IMR-90 (cell line): ENCODE results near the gene MARCHF9. TPM values are rescaled to one million over a fixed set of nuclear protein-coding genes. Genes with fewer than 3 reads are reported as not detected.
A peak's percentile ranks its signal among the peaks of the same experiment; 100 is the strongest.

Experiments used
- ATAC-seq: fragments of 200-7000 bp; cut with Tn5 transposase; 2 replicates; pipeline ENCODE4 v1.9.1; 2020; ENCODE audit warnings: low read depth, mild to moderate bottlenecking, moderate library complexity
- BruUV-seq: library from RNA; stranded (reverse); fragments of 400-500 nt; replicated peaks from 2 replicates; lab custom pipeline; 2021; lab: Mats Ljungman, UMichigan
- CTCF ChIA-PET: fragments of 300-600 bp; formaldehyde crosslinking; extraction: SDS; loops from one replicate; lab custom pipeline; 2021; ENCODE audit warnings: antibody characterized with exemption; lab: Yijun Ruan, JAX
- POLR2A ChIA-PET: fragments of 300-600 bp; sonication (Branson Sonifier 250); formaldehyde crosslinking; loops from one replicate; lab custom pipeline; 2022; ENCODE audit warnings: antibody characterized with exemption; ENCODE audit not compliant: unreplicated experiment; lab: Charles Lee
- DNase-seq: peaks from one replicate; pipeline ENCODE4 v3.0.0; 2013
- H2AFZ ChIP-seq: replicated peaks from 2 replicates; pipeline ENCODE3; 2013; ENCODE audit warnings: low read length, mild to moderate bottlenecking; ENCODE audit not compliant: poor library complexity
- H2AK5ac ChIP-seq: 2 replicates; pipeline ENCODE4 v1.6.1; 2013; ENCODE audit warnings: low read depth, low read length, inconsistent platforms
- H2AK9ac ChIP-seq: replicated peaks from 2 replicates; pipeline ENCODE3; 2013; ENCODE audit warnings: mild to moderate bottlenecking, low read depth, low read length, moderate library complexity; ENCODE audit not compliant: poor library complexity
- H2BK120ac ChIP-seq: 2 replicates; pipeline ENCODE4 v1.6.1; 2013; ENCODE audit warnings: low read depth, low read length, inconsistent platforms
- H2BK15ac ChIP-seq: 3 replicates; pipeline ENCODE4 v1.6.1; 2013; ENCODE audit warnings: low read depth, low read length, inconsistent platforms
- H2BK20ac ChIP-seq: 2 replicates; pipeline ENCODE4 v1.6.1; 2013; ENCODE audit warnings: low read depth, mild to moderate bottlenecking, inconsistent platforms, low read length, moderate library complexity
- H2BK5ac ChIP-seq: 2 replicates; pipeline ENCODE4 v1.6.1; 2013; ENCODE audit warnings: mild to moderate bottlenecking, low read depth, low read length, inconsistent platforms; ENCODE audit not compliant: poor library complexity, severe bottlenecking
- H3K14ac ChIP-seq: replicated peaks from 2 replicates; pipeline ENCODE4 v1.6.1; 2013; ENCODE audit warnings: low read depth, low read length, inconsistent platforms
- H3K18ac ChIP-seq: 2 replicates; pipeline ENCODE4 v1.6.1; 2013; ENCODE audit warnings: low read depth, low read length, control low read depth
- H3K23ac ChIP-seq: 2 replicates; pipeline ENCODE4 v1.6.1; 2013; ENCODE audit warnings: low read depth, low read length, inconsistent platforms
- H3K27ac ChIP-seq: 2 replicates; pipeline ENCODE4 v1.5.1; 2013; ENCODE audit warnings: mild to moderate bottlenecking, control low read depth, low read length; ENCODE audit not compliant: insufficient read depth
- H3K27me3 ChIP-seq: 2 replicates; pipeline ENCODE4 v1.6.1; 2013; ENCODE audit warnings: low read length; ENCODE audit not compliant: control insufficient read depth, insufficient read depth
- H3K36me3 ChIP-seq: 2 replicates; pipeline ENCODE4 v1.6.1; 2013; ENCODE audit warnings: low read length, mixed read lengths; ENCODE audit not compliant: control insufficient read depth, insufficient read depth
- H3K4ac ChIP-seq: 2 replicates; pipeline ENCODE4 v1.6.1; 2013; ENCODE audit warnings: low read depth, low read length, inconsistent platforms
- H3K4me1 ChIP-seq: 2 replicates; pipeline ENCODE4 v1.6.1; 2013; ENCODE audit warnings: low read length, mixed read lengths; ENCODE audit not compliant: control insufficient read depth, insufficient read depth
- H3K4me2 ChIP-seq: 2 replicates; pipeline ENCODE4 v1.6.1; 2013; ENCODE audit warnings: low read depth, mild to moderate bottlenecking, control low read depth, low read length, moderate library complexity
- H3K4me3 ChIP-seq: 2 replicates; pipeline ENCODE4 v1.5.1; 2013; ENCODE audit warnings: low read depth, mild to moderate bottlenecking, control low read depth, low read length, moderate library complexity; ENCODE audit not compliant: insufficient read depth
- H3K56ac ChIP-seq: 2 replicates; pipeline ENCODE4 v1.6.1; 2013; ENCODE audit warnings: low read length, inconsistent platforms; ENCODE audit not compliant: insufficient read depth; ENCODE audit errors: extremely low read depth
- H3K79me1 ChIP-seq, 2 experiments: 2 replicates each; pipeline ENCODE4 v1.6.1; 2013; ENCODE audit warnings: low read length in 2 of 2, inconsistent platforms in 1 of 2, low read depth in 1 of 2
- H3K9ac ChIP-seq: 2 replicates; pipeline ENCODE4 v1.6.1; 2013; ENCODE audit warnings: low read depth, low read length, control low read depth
- H3K9me1 ChIP-seq: 2 replicates; pipeline ENCODE4 v1.6.1; 2013; ENCODE audit warnings: low read length, inconsistent platforms; ENCODE audit not compliant: insufficient read depth
- H3K9me3 ChIP-seq: 2 replicates; pipeline ENCODE4 v1.6.1; 2013; ENCODE audit warnings: low read length; ENCODE audit not compliant: control insufficient read depth, insufficient read depth
- H4K20me1 ChIP-seq: 2 replicates; pipeline ENCODE4 v1.6.1; 2013; ENCODE audit warnings: low read length, inconsistent platforms; ENCODE audit not compliant: insufficient read depth
- H4K5ac ChIP-seq: 2 replicates; pipeline ENCODE4 v1.6.1; 2013; ENCODE audit warnings: mild to moderate bottlenecking, low read depth, low read length, control low read depth
- H4K8ac ChIP-seq, 2 experiments: 2 replicates each; pipeline ENCODE4 v1.6.1; 2013; ENCODE audit warnings: low read depth in 2 of 2, low read length in 2 of 2, control low read depth in 1 of 2, inconsistent platforms in 1 of 2
- H4K91ac ChIP-seq: 2 replicates; pipeline ENCODE4 v1.6.1; 2013; ENCODE audit warnings: low read depth, low read length, inconsistent platforms; ENCODE audit not compliant: insufficient read depth
- BHLHE40 ChIP-seq: fragments of 150-350 bp; IDR thresholded peaks from 2 replicates; pipeline ENCODE4 v1.6.1; 2016; ENCODE audit warnings: mild to moderate bottlenecking, low read depth, low read length
- CEBPB ChIP-seq: IDR thresholded peaks from 2 replicates; pipeline ENCODE4 v1.6.1; 2012; ENCODE audit warnings: low read depth, low read length, improper control_type of control experiment
- FOS ChIP-seq: fragments of 150-350 bp; IDR thresholded peaks from 2 replicates; pipeline ENCODE4 v1.6.1; 2016; ENCODE audit warnings: low read depth, low read length
- MAZ ChIP-seq: IDR thresholded peaks from 2 replicates; pipeline ENCODE4 v1.6.1; 2012; ENCODE audit warnings: low read depth, mild to moderate bottlenecking, low read length, improper control_type of control experiment, moderate library complexity, borderline replicate concordance
- MXI1 ChIP-seq: IDR thresholded peaks from 2 replicates; pipeline ENCODE4 v1.6.1; 2012; ENCODE audit warnings: low read depth, mild to moderate bottlenecking, low read length, moderate library complexity, borderline replicate concordance
- NFE2L2 ChIP-seq: fragments of 150-350 bp; IDR thresholded peaks from 2 replicates; pipeline ENCODE4 v1.6.1; 2016; ENCODE audit warnings: low read depth, mild to moderate bottlenecking, low read length
- POLR2A ChIP-seq: IDR thresholded peaks from 2 replicates; pipeline ENCODE4 v1.6.1; 2012; ENCODE audit warnings: mild to moderate bottlenecking, low read depth, low read length
- USF2 ChIP-seq: fragments of 150-350 bp; IDR thresholded peaks from 2 replicates; pipeline ENCODE4 v1.6.1; 2017; ENCODE audit warnings: mild to moderate bottlenecking, antibody characterized with exemption, low read length, low read depth
- WGBS, 2 experiments: methylation state at CpG; one replicate each; pipeline versions ENCODE4 v1.1.5 to v1.1.7; 2013; ENCODE audit warnings: missing lambda C conversion rate in 2 of 2; ENCODE audit not compliant: insufficient read length in 1 of 2; ENCODE audit errors: extremely low coverage in 2 of 2; 5-methylcytosine and 5-hydroxymethylcytosine counted together
- dilution Hi-C: fragments of 300-500 bp; cut with HindIII; formaldehyde crosslinking; loops from one replicate; pipeline ENCODE4 v1.14.3; 2018; ENCODE audit warnings: low sequenced_read_pairs; ENCODE audit not compliant: unreplicated experiment
- in situ Hi-C: fragments of 300-500 bp; cut with MboI; formaldehyde crosslinking; loops from 3 replicates; pipeline ENCODE4 v1.14.3; 2019; ENCODE audit warnings: low sequenced_read_pairs, inconsistent platforms, mixed read lengths
- intact Hi-C: fragments of 100-400 bp; cut with micrococcal nuclease; formaldehyde crosslinking; loops from 2 replicates; pipeline ENCODE4 v1.10.0; 2022
- polyA plus RNA-seq, 3 experiments: library from polyadenylated mRNA; depleted of rRNA; stranded (reverse); fragments of >200 nt; gene quantifications; 2 replicates each; pipeline ENCODE4 v1.2.3, GENCODE V29; 2012; ENCODE audit warnings: low replicate concordance in 1 of 3
- total RNA-seq: library from RNA; depleted of rRNA; stranded (reverse); fragments of >200 nt; gene quantifications from 2 replicates; pipeline ENCODE4 v1.2.3, GENCODE V29; 2012

The MARCHF9 gene
- total and polyA plus RNA-seq, 2 of the 4 experiments (the other 2 are of a cell fraction): 1.1 to 5.4 TPM

GRCh38 chr12:57793920-57794319, 39.0 kb downstream of the MARCHF9 start:
- Histone ChIP-seq H3K9me1 (no peaks in the 10 kb centered on the region), H3K4me3 (no peak overlapping the region), H3K56ac (no peak overlapping the region), H4K8ac (no peak overlapping the region), H2AK5ac (no peak overlapping the region), H3K14ac (no peak overlapping the region), H3K79me1 (peaks cover 21 to 23% of the 10 kb centered on the region in 2 experiments), H3K36me3 (peaks cover 36% of the 10 kb centered on the region), H4K91ac (no peak overlapping the region), H3K4ac (no peak overlapping the region), H3K9ac (no peak overlapping the region), H3K18ac (no peak overlapping the region), H2BK120ac (no peak overlapping the region), H3K4me1 (peaks cover 2% of the 10 kb centered on the region; the same call in 1 of the 2 replicates), H3K27ac (no peak overlapping the region), H3K23ac (peak overlapping the region; percentile 81), H3K27me3 (no peaks in the 10 kb centered on the region), H4K5ac (no peak overlapping the region), H2BK15ac (no peak overlapping the region), H3K9me3 (no peaks in the 10 kb centered on the region), H4K20me1 (peaks cover 3% of the 10 kb centered on the region; the same call in 1 of the 2 replicates), H3K4me2 (peak overlapping the region; percentile 44; the same call in 1 of the 2 replicates), H2AFZ (no peak overlapping the region), H2BK20ac (no peak overlapping the region), H2BK5ac (peak overlapping the region; percentile 67), H2AK9ac (no peak overlapping the region)
- TF ChIP-seq CEBPB: peak; percentile 72
- no peak for TF ChIP-seq MAZ
- no peak for TF ChIP-seq MXI1
- TF ChIP-seq BHLHE40: no peak
- TF ChIP-seq POLR2A: no peak
- TF ChIP-seq USF2: no peak
- peak; percentile 78 for TF ChIP-seq FOS
- TF ChIP-seq NFE2L2: no peak
- WGBS, 2 experiments: 0% methylated on average over 1 of the region's 1 CpG; no CpG with 5 or more reads in 1 of the 2 experiments
- BruUV-seq: no TSS peak
- intact Hi-C loops (no loop called here), dilution Hi-C loops (no loop called here), in situ Hi-C loops (no loop called here)
- ChIA-PET CTCF (interaction anchor here (1.3 kb wide), 1 partner anchor 9 kb away, joined by 3 read pairs; no protein-coding TSS in a partner anchor), POLR2A (interaction anchor here (1.2 kb wide), 1 partner anchor 11 kb away, joined by 4 read pairs; the partner anchor contains the start of gene TSFM)
- DNase-seq (peak; percentile 90), ATAC-seq (peak; percentile 91)
